Lower leg skin (tissue), 4 donors: Measurements from ENCODE around the gene CMTM1. TPM values are rescaled to one million over a fixed set of nuclear protein-coding genes. Genes with fewer than 3 reads are reported as not detected.
"Not testable (repeated sequence)": the region's sequence is repeated elsewhere in the genome, so short reads cannot be mapped to it uniquely, and the experiment has no call there.

Source experiments
- DNase-seq, 2 donors: peaks; one replicate each; pipeline ENCODE4 v3.0.0-alpha.2; 2019; ENCODE audit warnings: low spot score in 2 of 2
- H3K4me3 ChIP-seq: fragments of 200-600 bp; sonication (generic); 2 replicates; pipeline ENCODE4 v1.5.1; 2017; ENCODE audit warnings: mild to moderate bottlenecking, low read depth; ENCODE audit not compliant: poor library complexity, severe bottlenecking
- CTCF ChIP-seq, 3 donors: fragments of 450-650 bp; IDR thresholded peaks; one replicate each; pipeline ENCODE4 v1.5.1; 2016; ENCODE audit warnings: antibody characterized with exemption in 3 of 3, mild to moderate bottlenecking in 3 of 3, moderate library complexity in 2 of 3
- POLR2A ChIP-seq, 2 donors: fragments of 450-650 bp; IDR thresholded peaks; one replicate each; pipeline ENCODE4 v1.6.1; 2016 to 2017; ENCODE audit warnings: antibody characterized with exemption in 2 of 2, mild to moderate bottlenecking in 1 of 2, moderate library complexity in 1 of 2
- WGBS, 2 donors: methylation state at CpG; one replicate each; pipeline ENCODE4 v1.1.5; 2018; 5-methylcytosine and 5-hydroxymethylcytosine counted together
- intact Hi-C: fragments of 100-400 bp; cut with DNase I; formaldehyde crosslinking; loops from one replicate; pipeline ENCODE4 v1.15.0; 2023; ENCODE audit warnings: low total_unique reads
- total RNA-seq, 4 donors: library from RNA; depleted of rRNA; stranded (reverse); fragments of >200 nt; gene quantifications; one replicate each; pipeline ENCODE4 v1.1.0, GENCODE V29; 2016

The CMTM1 gene
- total RNA-seq, 4 donors from 2014 or later, result 0.39 to 2.1 (median 1.9) TPM; not detected in 1

- TF ChIP-seq POLR2A (IDR thresholded peaks at IDR 0.05), result no peak
- TF ChIP-seq CTCF (IDR thresholded peaks at IDR 0.05), result no peak
- intact Hi-C loops, result no loop called here
Measured at GRCh38 chr16:66563574-66564334, 2.5 kb upstream of the CMTM1 start.

GRCh38 chr16:66567270-66567669 is 1.0 kb downstream of the CMTM1 start:
- WGBS, 2 donors, result 86 to 99% methylated on average over 3 of the region's 3 CpGs
- DNase-seq, H3K4me3 ChIP-seq, intact Hi-C loops: not testable (repeated sequence)

More at GRCh38 chr16:66563574-66564334, 2.5 kb upstream of the CMTM1 start:
- DNase-seq, result no peak
- no peak overlapping the region for H3K4me3 ChIP-seq
- WGBS, 2 donors, result 91% methylated on average over 2 of the region's 2 CpGs

GRCh38 chr16:66568355-66568754 is 2.1 kb downstream of the CMTM1 start:
- 94 to 96% methylated on average over 2 of the region's 2 CpGs for WGBS, 2 donors
- TF ChIP-seq POLR2A (IDR thresholded peaks at IDR 0.05), result no peak
- TF ChIP-seq CTCF (IDR thresholded peaks at IDR 0.05), result no peak
- no peak for DNase-seq
- no peak overlapping the region for H3K4me3 ChIP-seq
- intact Hi-C loops, result no loop called here

GRCh38 chr16:66569131-66569530 is 2.9 kb downstream of the CMTM1 start:
- intact Hi-C loops, result no loop called here
- TF ChIP-seq CTCF (IDR thresholded peaks at IDR 0.05), result no peak
- TF ChIP-seq POLR2A (IDR thresholded peaks at IDR 0.05), result no peak
- WGBS, 2 donors, result 93 to 96% methylated on average over 1 of the region's 1 CpG

GRCh38 chr16:66569827-66570405 is 3.7 kb downstream of the CMTM1 start:
- no peak for DNase-seq
- intact Hi-C loops, result no loop called here
- TF ChIP-seq CTCF (IDR thresholded peaks at IDR 0.05) (no peak), POLR2A (IDR thresholded peaks at IDR 0.05) (no peak)
- 55 to 63% methylated on average over 3 of the region's 3 CpGs for WGBS, 2 donors
- H3K4me3 ChIP-seq, result no peak overlapping the region

More at GRCh38 chr16:66569131-66569530, 2.9 kb downstream of the CMTM1 start:
- DNase-seq, result no peak
- H3K4me3 ChIP-seq, result no peak overlapping the region

- 72 to 77% methylated on average over 2 of the region's 2 CpGs for WGBS, 2 donors
- no peak for TF ChIP-seq POLR2A (IDR thresholded peaks at IDR 0.05)
- TF ChIP-seq CTCF (IDR thresholded peaks at IDR 0.05), result no peak
- intact Hi-C loops, result no loop called here
Measured at GRCh38 chr16:66572356-66572755, 6.1 kb downstream of the CMTM1 start.

More at GRCh38 chr16:66572356-66572755, 6.1 kb downstream of the CMTM1 start:
- DNase-seq, result no peak
- H3K4me3 ChIP-seq, result no peak overlapping the region
